Stimulated activated CD8-positive, alpha-beta memory T cell treated with anti-CD3 and anti-CD28 coated beads, Interleukin-15, amount 100 ng/mL, for 4 hours (primary cell): ENCODE measurements around the gene CDKAL1.
"Not testable (repeated sequence)": the region's sequence is repeated elsewhere in the genome, so short reads cannot be mapped to it uniquely, and the experiment has no call there.

ENCODE experiments used
- DNase-seq, 2 donors: peaks; one replicate each; pipeline ENCODE4 v3.0.0-alpha.2; 2020; ENCODE audit warnings: low read depth in 2 of 2

The CDKAL1 gene

DNA sequence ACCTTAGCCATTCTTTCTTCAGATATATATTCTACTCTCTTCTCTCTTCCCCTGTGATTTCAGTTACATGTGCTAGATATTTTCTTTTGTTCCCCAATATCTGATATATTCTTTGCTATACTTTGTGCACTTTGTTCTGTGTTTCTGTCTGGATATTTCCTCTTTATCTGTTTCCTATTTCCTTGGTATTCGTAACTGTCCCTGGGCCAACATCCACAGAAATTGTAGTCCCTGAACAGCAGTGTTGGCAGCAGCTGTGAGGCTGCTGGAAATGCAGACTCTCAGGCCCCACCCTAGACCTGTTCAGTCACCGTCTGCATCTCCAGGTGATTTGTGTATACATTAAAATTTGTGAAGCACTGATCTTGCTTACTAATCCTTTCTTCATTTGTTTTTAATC is 536.4 kb downstream of the CDKAL1 start:
- DNase-seq = no peak

DNA sequence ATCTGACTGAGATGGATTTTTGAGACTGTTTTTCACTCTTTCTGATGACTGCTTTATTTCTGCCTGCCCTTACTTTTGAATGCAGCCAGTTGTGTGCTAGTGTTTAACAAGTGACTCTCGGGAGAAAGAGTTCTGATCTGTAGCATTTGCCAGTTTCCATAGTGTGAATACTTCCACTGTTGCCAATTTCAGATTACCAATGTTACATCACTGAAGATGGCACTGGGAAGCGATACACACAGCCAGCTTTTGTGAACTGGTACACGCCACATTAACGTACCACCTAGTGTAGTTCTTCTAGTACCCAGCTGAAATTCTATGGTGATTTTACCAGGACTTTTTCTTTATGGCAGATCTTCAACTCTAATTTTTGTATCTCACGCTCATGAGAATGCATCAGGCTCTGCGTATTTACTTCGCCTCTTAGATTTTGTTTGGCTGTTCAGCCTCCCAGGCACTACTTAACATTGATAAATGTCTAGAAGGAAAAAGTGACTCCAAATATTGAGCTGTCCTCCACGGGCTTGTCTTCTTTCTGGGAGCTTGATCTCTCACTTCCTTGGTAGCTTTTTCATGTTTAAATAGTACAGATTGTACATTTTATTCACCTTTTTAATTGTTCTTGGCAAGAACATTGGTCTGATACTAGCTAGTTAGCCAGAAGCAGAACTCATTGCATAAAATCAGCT is 537.7 kb downstream of the CDKAL1 start:
- no peak for DNase-seq

DNA sequence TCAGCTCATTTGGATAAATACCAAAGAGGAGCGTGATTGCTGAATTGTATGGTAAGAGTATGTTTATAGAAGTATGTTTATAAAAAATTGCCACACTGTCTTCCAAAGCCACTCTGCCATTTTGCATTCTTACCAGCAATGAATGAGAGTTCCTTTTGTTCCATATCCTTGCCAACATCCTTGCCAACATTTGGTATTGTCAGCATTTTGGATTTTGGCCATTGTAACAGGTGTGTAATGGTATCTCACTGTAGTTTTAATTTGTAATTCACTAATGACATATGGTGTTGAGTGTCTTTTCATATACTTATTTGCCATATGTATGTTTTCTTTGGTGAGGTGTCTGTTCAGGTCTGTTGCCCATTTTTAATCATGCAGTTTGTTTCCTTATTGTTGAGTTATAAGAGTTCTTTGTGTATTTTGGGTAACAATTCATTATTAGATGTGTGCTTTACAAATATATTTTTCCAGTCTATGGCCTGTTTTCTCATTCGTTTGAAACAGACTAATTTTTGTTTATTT is 539.1 kb downstream of the CDKAL1 start:
- no peak for DNase-seq

DNA sequence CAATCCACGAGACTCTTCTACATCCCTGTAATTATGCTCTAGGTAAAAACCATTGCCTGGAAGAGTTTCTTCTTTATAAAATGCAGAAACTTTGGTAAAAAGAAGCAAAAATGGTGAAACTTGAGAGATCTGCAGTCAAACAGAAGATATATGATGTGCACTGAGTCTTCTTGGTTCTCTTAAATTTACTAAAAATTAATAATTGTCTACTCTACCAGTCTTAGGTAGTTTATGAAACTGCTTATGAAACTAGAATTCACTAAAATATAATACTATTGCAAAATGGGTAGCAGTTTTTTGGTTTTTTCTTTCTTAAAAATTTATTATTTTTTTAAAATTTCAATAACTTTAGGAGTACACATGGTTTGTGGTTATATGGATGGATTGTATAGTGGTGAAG is 540.2 kb downstream of the CDKAL1 start:
- no peak for DNase-seq

DNA sequence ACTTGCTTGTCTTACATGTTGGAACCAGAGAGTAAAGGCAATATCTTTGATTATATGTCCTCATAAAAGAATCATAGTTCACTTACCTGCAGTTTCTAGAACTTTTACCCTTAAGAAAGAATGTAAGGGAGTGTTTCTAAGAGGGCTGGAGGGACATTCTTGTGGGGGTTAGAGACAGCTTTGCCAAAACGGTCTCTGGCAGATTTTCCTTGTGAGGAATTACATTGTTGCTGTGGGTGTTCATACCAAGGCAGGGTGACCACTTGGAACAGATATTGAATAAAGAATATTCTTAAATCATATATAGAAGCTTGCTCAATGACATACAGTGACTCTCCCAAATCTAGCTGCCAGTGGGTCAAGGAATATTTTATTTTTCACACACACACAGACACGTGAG is 541.7 kb downstream of the CDKAL1 start:
- DNase-seq = no peak

DNA sequence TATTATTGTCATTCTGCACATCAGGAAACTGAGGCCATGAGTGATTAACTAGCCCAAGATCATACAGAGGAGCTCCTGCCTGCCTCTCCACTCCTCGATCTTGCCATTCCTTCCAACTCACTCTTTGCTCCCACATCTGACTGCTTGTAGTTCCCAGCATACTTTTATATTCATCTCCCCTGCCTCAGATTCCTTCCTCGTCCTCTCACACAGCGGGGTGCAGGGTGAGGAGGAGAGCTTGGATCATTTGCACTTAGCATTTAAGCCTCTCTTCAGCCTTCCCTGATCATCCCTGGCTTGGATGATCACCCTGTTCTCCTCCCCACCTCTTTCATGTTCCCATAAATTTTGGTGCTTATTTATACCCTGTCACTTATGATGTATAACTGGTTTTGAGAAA is 544.2 kb downstream of the CDKAL1 start:
- no peak for DNase-seq

DNA sequence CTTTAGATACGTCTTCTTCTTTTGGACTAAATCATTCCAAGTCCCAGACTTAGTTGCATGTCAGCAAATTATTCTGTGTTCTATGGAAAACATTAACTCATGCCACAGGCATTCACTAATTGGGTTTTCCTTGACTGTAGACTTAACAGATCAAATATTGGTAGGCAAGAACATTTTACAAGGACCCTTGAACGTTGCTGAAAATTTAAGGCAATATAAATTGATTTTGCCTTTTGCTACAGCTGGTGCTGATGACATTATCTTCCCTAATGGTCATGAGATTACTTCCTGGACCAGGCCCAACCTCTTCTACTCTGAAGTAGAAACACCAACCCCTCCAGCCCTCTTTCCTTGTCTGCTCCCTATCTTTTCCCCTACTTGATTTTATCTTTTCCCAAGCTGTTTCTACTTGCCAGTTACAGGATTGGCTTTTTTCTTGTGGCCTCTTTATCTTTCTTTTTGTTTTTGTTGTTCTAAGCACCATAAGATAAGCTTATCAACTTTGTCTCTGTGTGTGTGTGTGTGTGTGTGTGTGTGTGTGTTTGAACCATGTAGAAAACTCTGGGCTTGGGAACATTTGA is 545.3 kb downstream of the CDKAL1 start:
- no peak for DNase-seq

DNA sequence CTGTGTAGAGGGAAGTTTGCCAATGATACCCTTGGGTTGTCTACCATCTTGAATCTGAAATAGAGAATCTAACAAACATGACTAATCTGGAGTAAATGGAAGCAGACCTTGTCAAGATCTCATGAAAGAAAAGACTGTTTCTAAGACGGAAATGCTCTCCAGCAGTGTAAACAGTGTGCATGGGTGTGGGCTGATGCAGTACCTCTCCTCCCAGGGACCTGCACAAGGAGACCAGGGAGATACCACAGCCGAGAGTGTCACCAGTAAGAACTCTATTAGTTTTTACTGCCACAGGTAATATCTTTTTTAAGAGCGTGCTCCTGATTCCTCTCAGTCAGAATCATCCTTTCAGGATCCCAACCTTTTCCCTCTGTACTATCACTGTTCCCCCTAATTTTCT is 546.0 kb downstream of the CDKAL1 start:
- no peak for DNase-seq

DNA sequence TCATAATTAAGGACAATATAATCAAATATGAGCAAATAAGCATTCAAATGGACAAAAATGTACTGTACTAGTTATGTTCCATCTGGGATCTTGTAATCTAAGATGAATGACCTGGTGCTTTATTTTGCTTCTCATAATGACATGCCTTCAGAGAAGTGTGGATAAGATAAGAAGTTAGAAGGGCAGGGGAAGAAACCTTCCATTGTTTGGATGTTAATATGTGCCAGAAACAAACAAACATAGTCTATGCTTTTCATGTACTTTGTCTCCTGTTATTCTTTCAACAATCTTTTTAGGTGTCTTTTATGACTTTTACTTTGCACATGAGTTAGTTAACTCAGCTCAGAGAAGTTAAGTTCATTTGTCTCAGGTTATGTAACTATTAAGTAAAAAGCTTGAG is 547.8 kb downstream of the CDKAL1 start:
- no peak for DNase-seq

DNA sequence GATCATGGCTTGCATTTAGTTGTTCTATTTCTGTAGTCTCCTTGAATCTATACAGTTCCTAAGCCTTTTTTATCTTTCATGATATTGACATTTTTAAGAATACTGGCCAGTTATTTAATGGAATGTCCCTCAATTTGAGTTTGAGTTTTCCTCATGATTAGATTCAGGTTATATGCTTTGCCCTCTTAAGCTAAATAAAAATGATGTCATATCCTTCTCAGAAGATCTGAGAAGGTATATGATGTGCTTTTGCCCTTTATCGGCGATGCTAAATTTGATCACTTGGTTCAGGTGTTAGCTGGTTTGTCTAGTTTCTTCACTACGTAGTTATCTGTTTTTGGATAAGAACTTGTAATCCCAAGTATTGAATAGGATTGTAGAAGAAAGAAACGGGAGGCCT is 549.5 kb downstream of the CDKAL1 start:
- no peak for DNase-seq

DNA sequence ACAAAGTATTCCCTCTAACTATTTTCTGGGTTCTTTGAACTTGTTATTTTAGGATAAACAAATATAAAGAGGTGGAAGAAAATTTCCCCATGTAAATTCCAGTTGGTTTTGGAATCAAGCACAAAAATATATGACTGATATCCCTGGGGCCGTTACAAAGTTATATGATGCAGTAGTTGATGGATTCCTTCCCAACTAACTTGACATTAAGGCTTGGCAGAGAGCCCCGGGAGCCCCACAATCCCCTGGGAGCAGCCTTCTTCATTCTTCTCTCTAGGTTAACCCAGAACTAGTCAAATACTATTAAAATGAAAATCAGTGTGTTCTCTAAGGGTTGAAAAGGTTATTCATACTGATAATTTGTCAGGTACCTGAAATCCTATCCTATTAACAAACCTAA is 550.4 kb downstream of the CDKAL1 start:
- no peak for DNase-seq

DNA sequence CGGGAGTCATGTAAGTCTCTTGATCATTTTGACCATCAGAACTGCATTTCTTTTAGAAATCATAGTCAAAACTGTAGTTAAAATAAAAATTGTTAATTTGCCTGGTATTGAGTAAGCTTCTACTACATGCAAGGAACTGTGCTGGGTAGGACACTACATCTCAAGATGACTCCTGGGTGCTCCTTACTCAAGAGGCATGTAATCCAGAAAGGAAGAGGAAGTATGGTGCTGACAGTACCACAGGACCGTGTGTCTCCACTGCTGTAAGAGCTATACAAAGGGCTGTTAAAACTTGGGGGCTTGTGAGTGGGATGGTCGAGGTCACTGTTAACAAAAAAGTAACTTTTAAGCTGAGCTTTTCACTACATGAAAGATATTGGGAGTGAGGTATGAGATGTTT is 551.0 kb downstream of the CDKAL1 start:
- no peak for DNase-seq

DNA sequence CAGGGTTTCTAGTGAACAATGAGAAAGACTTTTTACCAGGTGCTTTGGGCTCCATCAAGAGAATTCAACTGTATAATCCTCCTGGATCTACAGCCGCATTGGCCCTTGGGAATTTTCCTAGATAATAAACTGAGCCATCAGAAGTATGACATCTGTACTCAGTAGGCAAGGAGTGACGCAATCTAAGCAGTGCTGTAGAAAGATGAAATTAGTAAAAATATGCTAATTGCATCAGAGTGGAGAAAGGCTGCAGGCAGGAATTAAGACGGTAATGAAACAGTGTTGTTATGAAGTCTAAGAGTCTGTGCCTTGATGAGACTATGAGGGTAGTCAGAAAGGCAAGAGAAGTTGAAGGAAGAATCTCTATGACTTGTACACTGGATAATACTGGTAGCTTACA is 551.4 kb downstream of the CDKAL1 start:
- no peak for DNase-seq

DNA sequence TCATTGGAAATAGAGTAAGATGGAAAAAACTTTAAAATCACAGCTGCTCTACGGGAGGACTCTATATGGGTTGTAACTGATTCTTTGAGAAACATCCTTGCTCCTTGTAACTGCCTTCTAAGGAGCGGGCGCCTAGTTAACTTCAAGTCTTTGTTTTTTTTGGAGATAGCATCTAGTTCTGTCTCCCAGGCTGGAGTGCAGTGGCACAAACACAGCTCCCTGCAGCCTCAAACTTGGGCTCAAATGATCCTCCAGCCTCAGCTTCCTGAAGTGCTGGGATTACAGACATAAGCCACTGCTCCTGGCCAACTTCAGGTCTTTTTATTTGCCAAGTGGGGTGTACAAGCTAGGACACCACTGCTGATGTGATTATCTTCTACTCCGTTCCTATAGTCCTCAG is 552.9 kb downstream of the CDKAL1 start:
- DNase-seq = no peak

DNA sequence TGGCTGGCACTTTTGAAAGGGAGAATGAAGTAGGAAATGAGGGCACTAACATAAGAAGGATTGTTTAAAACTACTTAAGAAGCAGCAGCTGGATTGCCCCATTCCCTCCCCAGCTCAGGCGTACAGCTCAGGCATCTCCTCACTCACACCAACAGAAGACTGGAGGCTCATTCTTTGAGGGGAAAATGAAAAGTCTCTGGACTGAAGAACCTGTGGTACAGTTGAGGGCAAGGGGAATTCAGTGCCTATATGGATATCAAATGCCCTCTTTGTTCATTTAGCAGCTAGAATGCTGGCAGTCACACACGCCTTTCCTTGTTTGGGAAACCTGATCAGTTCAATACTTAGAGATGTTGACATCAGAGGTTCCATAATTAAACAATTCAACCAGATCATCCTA is 557.2 kb downstream of the CDKAL1 start:
- no peak for DNase-seq

DNA sequence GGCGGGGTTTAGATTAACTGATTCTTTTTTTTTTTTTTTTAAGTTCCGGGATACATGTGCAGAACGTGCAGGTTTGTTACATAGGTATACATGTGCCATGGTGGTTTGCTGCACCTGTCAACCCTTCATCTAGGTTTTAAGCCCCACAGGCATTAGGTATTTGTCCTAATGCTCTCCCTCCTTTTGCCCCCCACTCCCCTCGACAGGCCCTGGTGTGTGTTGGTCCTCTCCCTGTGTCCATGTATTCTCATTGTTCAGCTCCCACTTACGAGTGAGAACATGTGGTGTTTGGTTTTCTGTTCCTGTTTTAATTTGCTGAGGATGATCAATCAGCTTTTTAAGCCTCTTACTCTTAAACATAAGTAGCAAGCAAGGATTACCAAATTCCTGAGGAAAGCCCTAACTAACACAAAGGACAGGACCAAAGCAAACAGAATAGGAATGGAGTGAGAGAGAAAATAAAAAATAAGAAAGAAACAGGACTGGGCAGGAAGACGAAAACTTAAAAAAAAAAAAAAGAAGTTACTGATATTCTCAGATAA is 558.0 kb downstream of the CDKAL1 start:
- not testable (repeated sequence) for DNase-seq

DNA sequence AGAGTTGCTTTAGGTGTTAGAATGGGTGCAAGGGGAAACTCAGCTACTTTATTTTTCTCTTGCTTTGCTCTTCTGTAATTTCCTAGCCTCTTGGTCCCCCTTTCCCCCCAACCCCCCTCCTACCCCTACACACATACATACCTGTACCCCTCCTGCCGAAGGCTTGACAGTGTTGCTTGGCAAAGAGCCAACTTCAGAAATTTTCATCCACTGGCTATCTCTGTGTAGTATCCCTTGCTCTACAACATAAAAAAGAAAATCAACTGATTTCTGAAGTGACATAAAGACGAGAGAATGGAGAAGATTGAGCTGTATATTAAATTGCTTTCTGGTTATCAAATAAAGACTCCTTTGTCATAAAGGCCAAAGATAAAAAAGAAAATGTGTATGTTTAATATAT is 561.2 kb downstream of the CDKAL1 start:
- no peak for DNase-seq

DNA sequence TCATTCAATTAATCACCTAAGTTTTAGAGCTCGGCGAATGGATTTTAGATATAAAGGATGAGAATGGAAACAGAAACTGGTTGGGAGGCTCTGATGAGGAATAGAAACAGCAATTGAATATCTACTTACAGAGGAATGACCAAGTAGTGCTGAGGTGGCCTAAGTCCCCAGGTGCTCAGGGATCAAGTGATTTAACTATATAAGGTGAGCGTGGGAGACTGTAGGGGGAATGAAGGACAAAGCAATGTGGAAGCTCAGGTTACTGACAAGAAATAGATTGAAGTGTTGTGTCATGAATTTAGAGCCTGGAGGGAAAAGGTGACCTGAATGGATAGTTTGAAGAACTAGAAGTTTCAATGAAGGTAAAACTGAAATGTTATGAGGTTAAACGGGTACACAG is 563.9 kb downstream of the CDKAL1 start:
- DNase-seq = no peak

DNA sequence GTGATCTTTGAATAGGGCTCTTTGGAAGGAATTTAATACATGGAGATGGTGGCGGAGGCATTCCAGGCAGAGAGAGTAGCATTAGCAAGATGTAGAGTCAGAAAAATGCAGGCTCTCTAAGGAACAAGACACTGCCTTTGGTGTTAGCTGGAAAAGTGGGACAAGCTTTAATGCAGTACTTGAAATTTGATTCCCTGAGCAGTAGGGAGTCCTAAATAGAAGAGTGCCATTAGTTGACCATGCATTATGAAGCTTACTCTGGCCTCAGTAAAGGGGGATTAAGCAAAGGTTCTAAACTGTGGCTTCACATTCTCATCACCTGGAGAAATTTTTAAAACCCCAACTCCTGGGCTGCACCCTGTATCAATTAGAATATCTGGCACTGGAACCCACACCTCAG is 564.5 kb downstream of the CDKAL1 start:
- DNase-seq = no peak

DNA sequence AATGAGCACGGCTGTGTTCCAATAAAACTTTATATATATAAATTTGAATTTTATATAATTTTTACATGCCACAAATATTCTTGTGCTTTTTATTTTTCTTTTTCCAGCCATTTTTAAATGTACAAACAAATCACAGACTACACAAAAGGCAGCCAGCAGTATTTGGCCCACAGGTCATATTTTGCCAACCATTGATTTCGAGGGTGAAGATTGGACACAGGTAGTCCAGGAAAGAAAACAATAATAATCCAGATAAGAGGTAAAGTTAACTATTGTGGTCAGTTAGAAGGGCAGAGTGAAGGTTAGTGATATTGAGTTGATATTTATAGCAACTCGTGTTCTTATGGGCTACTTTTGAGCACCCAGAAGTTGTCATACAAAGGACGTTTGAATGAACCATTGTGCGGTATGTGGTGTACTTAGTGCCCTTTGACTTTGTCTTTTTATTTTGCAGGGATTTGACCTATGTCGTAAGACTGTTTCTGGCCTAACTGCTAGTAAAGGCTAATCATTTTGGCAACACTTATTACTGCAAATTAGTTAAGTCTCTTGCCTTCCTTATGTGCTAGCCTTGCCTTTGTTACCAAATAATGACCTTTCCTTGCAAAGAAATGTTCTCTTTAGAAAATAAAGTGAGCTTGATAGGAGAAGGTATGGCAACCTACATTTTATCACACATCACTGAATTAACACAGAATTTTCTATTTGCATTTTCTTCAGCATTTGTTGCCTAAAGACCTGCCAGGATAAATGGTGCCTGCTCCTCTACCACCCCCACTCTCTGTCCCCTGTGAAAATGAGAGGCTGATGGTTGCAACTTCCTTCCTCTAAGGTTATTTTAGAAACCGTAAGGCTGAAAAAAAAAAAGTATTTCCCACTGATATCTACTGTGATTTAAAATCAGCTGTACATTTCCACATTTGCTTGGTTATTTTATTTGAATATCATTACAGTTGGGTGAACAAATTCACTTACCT is 565.4 kb downstream of the CDKAL1 start:
- no peak for DNase-seq

DNA sequence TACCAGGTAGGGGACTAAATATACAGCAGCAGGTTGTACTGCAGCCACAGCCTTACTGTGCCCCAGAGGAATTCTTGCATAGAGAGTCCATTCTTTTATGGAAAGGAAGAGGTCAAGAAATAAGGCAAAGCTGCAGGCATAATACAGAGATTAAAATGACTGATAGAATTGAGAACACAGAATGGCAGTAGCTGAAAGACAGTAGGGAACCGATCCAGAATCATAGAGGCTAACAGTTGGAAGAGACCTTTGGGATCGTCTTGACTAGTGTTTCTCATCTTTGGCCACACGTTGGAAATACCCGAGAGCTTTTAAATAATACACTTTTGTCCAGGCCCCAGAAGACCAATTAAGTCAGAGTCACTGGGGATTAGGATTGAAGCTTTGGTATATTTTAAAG is 566.7 kb downstream of the CDKAL1 start:
- DNase-seq = no peak

DNA sequence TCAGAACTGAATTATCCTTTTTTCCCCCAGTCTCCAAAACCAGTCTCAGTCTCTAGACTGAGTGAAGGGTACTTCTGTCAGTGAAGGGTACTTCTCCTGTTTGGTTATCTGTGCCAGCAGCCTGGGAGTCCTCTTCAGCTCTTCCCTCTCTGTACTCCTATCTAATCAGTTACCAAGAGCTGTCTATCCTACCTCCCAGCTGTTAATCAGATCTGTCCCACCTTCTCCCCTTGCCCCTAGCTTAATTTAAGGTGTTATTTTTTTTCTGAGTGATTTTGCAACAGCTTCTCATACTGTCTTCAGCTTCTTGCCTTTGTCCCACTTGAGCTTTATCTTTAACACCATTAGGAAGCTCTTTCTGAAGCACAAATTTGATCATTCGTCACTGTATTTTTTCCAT is 567.4 kb downstream of the CDKAL1 start:
- no peak for DNase-seq
